OCI-LY3 (cell line): Measurements from ENCODE around the gene PEX16.

ENCODE experiments used
- EZH2phosphoT487 ChIP-seq: fragments of 200-600 bp; shearing (Covaris generic); IDR thresholded peaks from 2 replicates; pipeline ENCODE4 v1.6.1; 2018; ENCODE audit warnings: antibody characterized with exemption, mixed run types, low read depth
- TF ChIP-seq, protein P1 (sequence below): fragments of 200-600, 300-600 bp; sonication (generic); IDR thresholded peaks from 2 replicates; pipeline ENCODE4 v1.5.1; 2014; ENCODE audit warnings: antibody characterized with exemption, low read length, low read depth

DNA sequence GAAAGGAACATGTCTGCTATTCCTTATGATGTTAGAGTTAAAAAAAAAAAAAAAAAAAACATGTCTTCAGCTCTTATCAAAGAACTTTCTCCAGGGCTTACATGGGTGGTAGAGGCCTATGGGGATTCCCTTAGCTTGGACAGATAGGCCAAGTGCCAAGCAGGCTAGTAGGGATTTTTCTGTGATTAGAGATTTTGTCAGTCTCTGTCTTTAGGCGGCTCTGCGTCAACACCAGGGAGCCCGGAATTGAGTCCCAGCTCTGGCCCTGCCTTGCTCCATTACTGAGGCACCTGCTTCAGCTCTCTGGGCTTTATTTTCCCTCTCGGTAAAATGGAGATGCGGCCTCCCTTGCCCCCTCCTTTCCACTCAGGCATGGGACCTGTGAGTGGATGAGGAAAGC lies 57.3 kb downstream of the PEX16 start:
- TF ChIP-seq, protein P1, sequence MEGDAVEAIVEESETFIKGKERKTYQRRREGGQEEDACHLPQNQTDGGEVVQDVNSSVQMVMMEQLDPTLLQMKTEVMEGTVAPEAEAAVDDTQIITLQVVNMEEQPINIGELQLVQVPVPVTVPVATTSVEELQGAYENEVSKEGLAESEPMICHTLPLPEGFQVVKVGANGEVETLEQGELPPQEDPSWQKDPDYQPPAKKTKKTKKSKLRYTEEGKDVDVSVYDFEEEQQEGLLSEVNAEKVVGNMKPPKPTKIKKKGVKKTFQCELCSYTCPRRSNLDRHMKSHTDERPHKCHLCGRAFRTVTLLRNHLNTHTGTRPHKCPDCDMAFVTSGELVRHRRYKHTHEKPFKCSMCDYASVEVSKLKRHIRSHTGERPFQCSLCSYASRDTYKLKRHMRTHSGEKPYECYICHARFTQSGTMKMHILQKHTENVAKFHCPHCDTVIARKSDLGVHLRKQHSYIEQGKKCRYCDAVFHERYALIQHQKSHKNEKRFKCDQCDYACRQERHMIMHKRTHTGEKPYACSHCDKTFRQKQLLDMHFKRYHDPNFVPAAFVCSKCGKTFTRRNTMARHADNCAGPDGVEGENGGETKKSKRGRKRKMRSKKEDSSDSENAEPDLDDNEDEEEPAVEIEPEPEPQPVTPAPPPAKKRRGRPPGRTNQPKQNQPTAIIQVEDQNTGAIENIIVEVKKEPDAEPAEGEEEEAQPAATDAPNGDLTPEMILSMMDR = no peak
- TF ChIP-seq EZH2phosphoT487 = no peak
